CD4-positive, alpha-beta memory T cell (primary cell): ENCODE data around the gene QRICH2. TPM values are rescaled to one million over a fixed set of nuclear protein-coding genes. Genes with fewer than 3 reads are reported as not detected.

ENCODE experiments used
- CTCF ChIA-PET: fragments of 350-600 bp; sonication (Branson Sonifier 250); formaldehyde crosslinking; loops from one replicate; lab custom pipeline; 2021; ENCODE audit warnings: inconsistent platforms; ENCODE audit not compliant: partially characterized antibody; lab: Charles Lee
- POLR2A ChIA-PET: fragments of 350-600 bp; sonication (Branson Sonifier 250); formaldehyde crosslinking; loops from one replicate; lab custom pipeline; 2021; ENCODE audit not compliant: partially characterized antibody; lab: Charles Lee
- DNase-seq, 5 donors: peaks; one replicate each; pipeline versions ENCODE4 v3.0.0 to v3.0.0-alpha.2; 2020 to 2022; ENCODE audit warnings: mixed read lengths in 1 of 5
- H3K27ac ChIP-seq: one replicate; pipeline ENCODE4 v1.7.0; 2013; ENCODE audit warnings: low read depth, low read length
- H3K27me3 ChIP-seq: 2 replicates; pipeline ENCODE4 v1.7.0; 2013; ENCODE audit warnings: mild to moderate bottlenecking, low read length, moderate library complexity; ENCODE audit not compliant: insufficient read depth
- H3K36me3 ChIP-seq: 2 replicates; pipeline ENCODE4 v1.7.0; 2013; ENCODE audit warnings: mild to moderate bottlenecking, low read length, moderate library complexity; ENCODE audit not compliant: insufficient read depth
- H3K4me1 ChIP-seq: 2 replicates; pipeline ENCODE4 v1.7.0; 2013; ENCODE audit warnings: mild to moderate bottlenecking, low read length, moderate library complexity; ENCODE audit not compliant: insufficient read depth
- H3K4me3 ChIP-seq, 2 donors: one replicate each; pipeline ENCODE4 v1.7.0; 2013; ENCODE audit warnings: low read length in 2 of 2, mild to moderate bottlenecking in 1 of 2
- H3K9me3 ChIP-seq, 2 donors: one replicate each; pipeline ENCODE4 v1.7.0; 2013; ENCODE audit warnings: low read length in 2 of 2, control low read depth in 1 of 2; ENCODE audit not compliant: control insufficient read depth in 1 of 2
- H3K27ac Mint-ChIP-seq, 7 donors: one replicate each; pipeline ENCODE4 v1.8.0; 2020 to 2021; ENCODE audit warnings: mixed read lengths in 7 of 7, mild to moderate bottlenecking in 6 of 7, inconsistent platforms in 3 of 7, moderate library complexity in 3 of 7
- H3K27me3 Mint-ChIP-seq, 2 donors: one replicate each; pipeline ENCODE4 v1.8.0; 2020 to 2021; ENCODE audit warnings: mixed read lengths in 2 of 2
- H3K36me3 Mint-ChIP-seq, 2 donors: one replicate each; pipeline ENCODE4 v1.8.0; 2020 to 2021; ENCODE audit warnings: mixed read lengths in 2 of 2, inconsistent platforms in 1 of 2, mild to moderate bottlenecking in 1 of 2
- H3K4me1 Mint-ChIP-seq, 4 donors: one replicate each; pipeline ENCODE4 v1.8.0; 2020 to 2021; ENCODE audit warnings: mixed read lengths in 4 of 4, mild to moderate bottlenecking in 1 of 4
- H3K4me3 Mint-ChIP-seq, 8 donors: one replicate each; pipeline ENCODE4 v1.8.0; 2020 to 2021; ENCODE audit warnings: mixed read lengths in 8 of 8, mild to moderate bottlenecking in 7 of 8, moderate library complexity in 6 of 8, inconsistent platforms in 3 of 8
- H3K9me3 Mint-ChIP-seq, 8 donors: one replicate each; pipeline ENCODE4 v1.8.0; 2020 to 2021; ENCODE audit warnings: mixed read lengths in 8 of 8, mild to moderate bottlenecking in 5 of 8, inconsistent platforms in 3 of 8, moderate library complexity in 1 of 8
- intact Hi-C: fragments of 100-400 bp; cut with micrococcal nuclease; formaldehyde crosslinking; loops from one replicate; pipeline ENCODE4 v1.15.1; 2023
- polyA plus RNA-seq, 2 donors: library from polyadenylated mRNA; unstranded; fragments of 300-500 nt; fragmentation: Illumina TruSeq; gene quantifications; one replicate each; pipeline ENCODE4 v1.2.3, GENCODE V29; 2021
- total RNA-seq, 2 experiments: library from RNA; stranded (reverse); gene quantifications; one replicate each; pipeline ENCODE4 v1.2.3, GENCODE V29; 2021

The QRICH2 gene
- total and polyA plus RNA-seq, 4 experiments from 2014 or later, result 0.21 to 5.5 (median 2.9) TPM

- no peak overlapping the region for H3K27ac ChIP-seq
- no peaks in the 10 kb centered on the region for H3K4me1 ChIP-seq
- H3K4me3 ChIP-seq, result no peak overlapping the region
- Mint-ChIP-seq H3K27me3 (no peaks in the 10 kb centered on the region), H3K4me3 (no peak overlapping the region), H3K36me3 (peaks cover 30 to 51% of the 10 kb centered on the region in 2 donors), H3K9me3 (no peaks in the 10 kb centered on the region), H3K4me1 (peaks cover 0 to 5% (median 3%) of the 10 kb centered on the region in 4 donors), H3K27ac (no peak overlapping the region)
- CTCF ChIA-PET, result interaction anchor here (0.9 to 3.9 kb wide), 4 partner anchors 57 to 81 kb away, joined by 3 to 13 read pairs (median 4); partner anchors contain the start of gene SPHK1
- intact Hi-C loops, result no loop called here
- no peaks in the 10 kb centered on the region for H3K9me3 ChIP-seq
- no peak for DNase-seq
- H3K27me3 ChIP-seq, result no peaks in the 10 kb centered on the region
- POLR2A ChIA-PET, result no interaction called here
- peaks cover 16% of the 10 kb centered on the region for H3K36me3 ChIP-seq
These were observed 19.6 kb upstream of the QRICH2 start for GRCh38 chr17:76327696-76328095.

DNA sequence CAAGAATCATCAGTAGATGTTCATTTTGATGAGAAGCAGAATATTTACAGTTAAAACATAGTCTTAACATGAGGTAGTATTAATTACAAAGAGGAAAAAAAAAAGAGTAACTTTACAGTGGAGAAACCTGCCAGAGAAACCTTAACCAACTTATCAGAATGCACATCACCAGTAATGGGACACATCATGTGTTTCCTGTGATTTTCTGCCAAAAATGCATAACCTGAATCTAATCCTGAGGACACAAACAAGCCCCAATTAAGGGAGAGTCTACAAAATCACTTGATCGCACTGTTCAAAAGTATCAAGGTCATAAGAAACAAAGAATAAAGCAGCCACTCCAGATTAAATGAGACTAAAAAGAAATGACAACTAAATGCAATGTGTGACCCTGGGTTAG lies 18.2 kb upstream of the QRICH2 start:
- peaks cover 0 to 5% (median 2%) of the 10 kb centered on the region in 4 donors for H3K4me1 Mint-ChIP-seq
- intact Hi-C loops, result no loop called here
- Histone ChIP-seq H3K4me3 (no peak overlapping the region), H3K27ac (no peak overlapping the region), H3K9me3 (no peaks in the 10 kb centered on the region), H3K4me1 (no peaks in the 10 kb centered on the region), H3K36me3 (peaks cover 14% of the 10 kb centered on the region), H3K27me3 (no peaks in the 10 kb centered on the region)
- no peak overlapping the region for H3K4me3 Mint-ChIP-seq
- POLR2A ChIA-PET, result no interaction called here
- CTCF ChIA-PET, result interaction anchor here (1.5 kb wide), 1 partner anchor 82 kb away, joined by 5 read pairs; no protein-coding TSS in a partner anchor
- peaks cover 31 to 59% of the 10 kb centered on the region in 2 donors for H3K36me3 Mint-ChIP-seq
- no peaks in the 10 kb centered on the region for H3K9me3 Mint-ChIP-seq
- no peak for DNase-seq
- H3K27me3 Mint-ChIP-seq, result no peaks in the 10 kb centered on the region
- H3K27ac Mint-ChIP-seq, result no peak overlapping the region

- no peak overlapping the region for H3K27ac Mint-ChIP-seq
- H3K36me3 Mint-ChIP-seq, result peaks cover 21 to 46% of the 10 kb centered on the region in 2 donors
- intact Hi-C loops, result no loop called here
- ChIA-PET POLR2A (interaction anchor here (0.6 kb wide), 1 partner anchor 111 kb away, joined by 3 read pairs; no protein-coding TSS in a partner anchor), CTCF (interaction anchor here (1.0 kb wide), 1 partner anchor 90 kb away, joined by 3 read pairs; no protein-coding TSS in a partner anchor)
- no peaks in the 10 kb centered on the region for H3K9me3 ChIP-seq
- H3K9me3 Mint-ChIP-seq, result peaks cover 0 to 3% (median 0%) of the 10 kb centered on the region in 8 donors
- H3K36me3 ChIP-seq, result peaks cover 2% of the 10 kb centered on the region
- no peaks in the 10 kb centered on the region for H3K4me1 ChIP-seq
- no peak for DNase-seq
- no peak overlapping the region for H3K4me3 Mint-ChIP-seq
- no peaks in the 10 kb centered on the region for H3K27me3 ChIP-seq
- no peak overlapping the region for H3K4me3 ChIP-seq
- H3K27ac ChIP-seq, result no peak overlapping the region
- H3K27me3 Mint-ChIP-seq, result no peaks in the 10 kb centered on the region
- H3K4me1 Mint-ChIP-seq, result peaks cover 8 to 11% (median 10%) of the 10 kb centered on the region in 4 donors
These were observed 10.5 kb upstream of the QRICH2 start for GRCh38 chr17:76318586-76318985.

- Histone ChIP-seq H3K9me3 (no peaks in the 10 kb centered on the region), H3K27ac (no peak overlapping the region), H3K4me3 (no peak overlapping the region), H3K36me3 (peaks cover 12% of the 10 kb centered on the region), H3K27me3 (no peaks in the 10 kb centered on the region), H3K4me1 (no peaks in the 10 kb centered on the region)
- Mint-ChIP-seq H3K4me1 (peaks cover 8 to 11% (median 11%) of the 10 kb centered on the region in 4 donors), H3K36me3 (peaks cover 26 to 50% of the 10 kb centered on the region in 2 donors), H3K9me3 (peaks cover 0 to 3% (median 0%) of the 10 kb centered on the region in 8 donors), H3K27ac (peak overlapping the region in 1 of 7 donors; percentile 58), H3K27me3 (no peaks in the 10 kb centered on the region), H3K4me3 (peak overlapping the region in 1 of 8 donors; percentile 13)
- POLR2A ChIA-PET, result no interaction called here
- CTCF ChIA-PET, result interaction anchor here (1.0 to 1.6 kb wide), 4 partner anchors 67 to 307 kb away, joined by 3 to 4 read pairs (median 4); no protein-coding TSS in a partner anchor
- no peak for DNase-seq
- intact Hi-C loops, result no loop called here
These were observed 9.5 kb upstream of the QRICH2 start for GRCh38 chr17:76317535-76317934.

DNA sequence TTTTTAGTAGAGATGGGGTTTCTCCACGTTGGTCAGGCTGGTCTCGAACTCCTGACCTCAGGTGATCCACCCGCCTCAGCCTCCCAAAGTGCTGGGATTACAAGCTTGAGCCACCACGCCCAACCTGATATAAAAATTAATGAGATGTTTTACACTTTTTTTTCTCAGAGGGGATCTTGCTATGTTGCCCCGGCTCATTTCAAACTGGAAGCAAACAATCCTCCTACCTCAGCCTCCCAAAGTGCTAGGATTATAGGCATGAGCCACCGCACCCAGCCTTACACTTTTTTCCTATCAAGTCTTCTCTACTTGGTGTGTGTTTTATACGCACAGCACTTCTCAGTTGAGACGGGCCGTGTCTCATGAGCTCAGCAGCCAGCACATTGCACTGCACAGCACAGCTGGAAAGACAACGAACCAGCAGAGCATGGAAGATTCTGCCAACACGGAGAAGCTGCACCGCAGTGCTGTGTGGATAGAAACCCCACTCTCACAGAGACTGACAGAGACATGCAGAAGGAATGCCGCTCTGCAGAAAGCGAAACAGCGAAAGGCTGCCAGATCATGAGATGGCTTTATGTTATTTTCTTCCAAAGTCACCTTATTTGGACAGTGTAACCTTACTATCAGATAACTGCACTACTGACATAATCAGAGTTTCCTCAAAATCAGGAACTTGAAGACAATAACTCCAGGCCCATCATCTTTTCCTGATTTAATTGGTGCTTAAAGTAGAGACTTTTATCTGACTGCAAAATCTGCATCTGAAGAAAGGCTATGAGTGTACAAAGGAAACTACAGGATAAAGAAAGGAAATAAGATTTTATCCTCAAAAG lies 6.5 kb upstream of the QRICH2 start:
- POLR2A ChIA-PET, result no interaction called here
- Histone ChIP-seq H3K27ac (no peak overlapping the region), H3K27me3 (no peaks in the 10 kb centered on the region), H3K9me3 (no peaks in the 10 kb centered on the region), H3K4me3 (no peak overlapping the region), H3K36me3 (peaks cover 20% of the 10 kb centered on the region), H3K4me1 (no peaks in the 10 kb centered on the region)
- intact Hi-C loops, result no loop called here
- H3K27me3 Mint-ChIP-seq, result no peaks in the 10 kb centered on the region
- peak overlapping the region in 4 of 8 donors; percentile 11 to 30 (median 26) for H3K4me3 Mint-ChIP-seq
- CTCF ChIA-PET, result interaction anchor here (0.9 to 1.6 kb wide), 5 partner anchors 11 to 360 kb away, joined by 3 to 4 read pairs (median 4); no protein-coding TSS in a partner anchor
- peaks cover 8 to 11% (median 11%) of the 10 kb centered on the region in 4 donors for H3K4me1 Mint-ChIP-seq
- peaks cover 24 to 42% of the 10 kb centered on the region in 2 donors for H3K36me3 Mint-ChIP-seq
- peak overlapping the region in 6 of 7 donors; percentile 38 to 73 (median 50) for H3K27ac Mint-ChIP-seq
- DNase-seq, result no peak
- peaks cover 0 to 3% (median 0%) of the 10 kb centered on the region in 8 donors for H3K9me3 Mint-ChIP-seq

- intact Hi-C loops, result no loop called here
- CTCF ChIA-PET, result interaction anchor here (0.6 to 0.9 kb wide), 2 partner anchors 14 to 702 kb away, joined by 3 read pairs; no protein-coding TSS in a partner anchor
- no peaks in the 10 kb centered on the region for H3K9me3 ChIP-seq
These were observed 4.7 kb upstream of the QRICH2 start for GRCh38 chr17:76312735-76313134.

DNA sequence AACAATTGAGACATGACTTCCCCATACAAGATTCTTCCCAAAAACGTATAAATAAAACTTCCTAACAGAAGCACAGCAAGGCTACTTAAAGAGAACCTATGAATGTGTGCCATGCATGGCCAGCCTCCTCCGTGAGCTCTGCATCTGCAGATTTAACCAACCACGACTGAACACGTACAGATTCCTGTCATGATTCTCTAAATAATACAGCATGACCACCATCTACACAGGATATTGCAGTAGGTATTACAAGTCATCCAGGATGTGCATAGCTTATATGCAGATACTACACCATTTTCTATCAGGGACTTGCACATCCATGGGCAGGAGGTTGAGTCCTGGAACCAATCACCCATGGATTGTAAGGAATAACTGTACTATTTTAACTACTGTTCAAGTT lies 1.4 kb upstream of the QRICH2 start:
- H3K4me3 ChIP-seq, result no peak overlapping the region
- ChIA-PET POLR2A (interaction anchor here (1.1 kb wide), 1 partner anchor 44 kb away, joined by 6 read pairs; the partner anchor contains the start of gene PRPSAP1), CTCF (interaction anchor here (0.5 to 15.4 kb wide), 6 partner anchors 9 to 296 kb away, joined by 3 to 225 read pairs (median 3); no protein-coding TSS in a partner anchor)
- intact Hi-C loops, result no loop called here
- no peaks in the 10 kb centered on the region for H3K4me1 ChIP-seq
- Mint-ChIP-seq H3K9me3 (no peaks in the 10 kb centered on the region), H3K27me3 (no peaks in the 10 kb centered on the region), H3K4me3 (no peak overlapping the region), H3K27ac (no peak overlapping the region), H3K36me3 (peaks cover 25 to 29% of the 10 kb centered on the region in 2 donors), H3K4me1 (peaks cover 0 to 2% (median under 1%) of the 10 kb centered on the region in 4 donors)
- no peak for DNase-seq
- peaks cover 20% of the 10 kb centered on the region for H3K36me3 ChIP-seq
- H3K27ac ChIP-seq, result no peak overlapping the region
- H3K27me3 ChIP-seq, result no peaks in the 10 kb centered on the region
- no peaks in the 10 kb centered on the region for H3K9me3 ChIP-seq

More at GRCh38 chr17:76312735-76313134, 4.7 kb upstream of the QRICH2 start:
- Mint-ChIP-seq H3K4me3 (no peak overlapping the region), H3K9me3 (peaks cover 0 to under 1% (median 0%) of the 10 kb centered on the region in 8 donors), H3K27me3 (no peaks in the 10 kb centered on the region), H3K36me3 (peaks cover 28 to 43% of the 10 kb centered on the region in 2 donors), H3K4me1 (peaks cover 8 to 11% (median 11%) of the 10 kb centered on the region in 4 donors), H3K27ac (no peak overlapping the region)
- H3K4me3 ChIP-seq, result no peak overlapping the region
- no peak overlapping the region for H3K27ac ChIP-seq
- no peaks in the 10 kb centered on the region for H3K4me1 ChIP-seq
- peaks cover 20% of the 10 kb centered on the region for H3K36me3 ChIP-seq
- DNase-seq, result no peak
- no peaks in the 10 kb centered on the region for H3K27me3 ChIP-seq
- POLR2A ChIA-PET, result no interaction called here
